ENCODE results near the gene RTL9. TPM values are rescaled to one million over a fixed set of nuclear protein-coding genes. Genes with fewer than 3 reads are reported as not detected.

The RTL9 gene
- total RNA-seq, 1 donor from 2014 or later: not detected

DNA sequence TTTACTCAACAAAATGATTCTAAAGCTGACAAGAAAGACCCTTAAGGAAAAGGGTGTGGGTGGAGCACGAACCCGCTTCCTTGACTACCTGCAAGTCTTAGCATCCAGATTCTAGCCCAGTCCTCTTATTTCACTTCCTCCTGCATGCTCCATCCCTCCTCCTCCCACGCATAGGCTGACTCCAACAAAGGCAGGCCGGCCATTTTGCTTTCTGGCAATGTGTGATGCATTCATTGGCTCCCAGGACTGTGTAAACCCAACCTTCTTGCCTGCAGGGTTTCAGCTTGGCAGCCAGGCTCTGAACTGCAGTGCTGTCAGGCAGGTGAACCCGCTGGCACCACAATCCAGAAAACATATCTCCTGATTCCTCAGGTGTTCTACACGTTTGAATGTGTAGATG, 39.3 kb downstream of the RTL9 start:
- no peak overlapping the region for H3K4me3 ChIP-seq (ENCODE audit: low read depth, low read length)
- TF ChIP-seq, protein P1, sequence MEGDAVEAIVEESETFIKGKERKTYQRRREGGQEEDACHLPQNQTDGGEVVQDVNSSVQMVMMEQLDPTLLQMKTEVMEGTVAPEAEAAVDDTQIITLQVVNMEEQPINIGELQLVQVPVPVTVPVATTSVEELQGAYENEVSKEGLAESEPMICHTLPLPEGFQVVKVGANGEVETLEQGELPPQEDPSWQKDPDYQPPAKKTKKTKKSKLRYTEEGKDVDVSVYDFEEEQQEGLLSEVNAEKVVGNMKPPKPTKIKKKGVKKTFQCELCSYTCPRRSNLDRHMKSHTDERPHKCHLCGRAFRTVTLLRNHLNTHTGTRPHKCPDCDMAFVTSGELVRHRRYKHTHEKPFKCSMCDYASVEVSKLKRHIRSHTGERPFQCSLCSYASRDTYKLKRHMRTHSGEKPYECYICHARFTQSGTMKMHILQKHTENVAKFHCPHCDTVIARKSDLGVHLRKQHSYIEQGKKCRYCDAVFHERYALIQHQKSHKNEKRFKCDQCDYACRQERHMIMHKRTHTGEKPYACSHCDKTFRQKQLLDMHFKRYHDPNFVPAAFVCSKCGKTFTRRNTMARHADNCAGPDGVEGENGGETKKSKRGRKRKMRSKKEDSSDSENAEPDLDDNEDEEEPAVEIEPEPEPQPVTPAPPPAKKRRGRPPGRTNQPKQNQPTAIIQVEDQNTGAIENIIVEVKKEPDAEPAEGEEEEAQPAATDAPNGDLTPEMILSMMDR (conservative IDR thresholded peaks at IDR 0.05; ENCODE audit: low read depth, low read length): no peak
- no peak for DNase-seq (ENCODE audit: low read depth)

GRCh38 chrX:110399497-110399896, 40.8 kb downstream of the RTL9 start:
- TF ChIP-seq, protein P1 (conservative IDR thresholded peaks at IDR 0.05; ENCODE audit: low read depth, low read length): no peak
- DNase-seq (ENCODE audit: low read depth): peak; percentile 55
- H3K4me3 ChIP-seq (ENCODE audit: low read depth, low read length): no peak overlapping the region

- TF ChIP-seq, protein P1 (conservative IDR thresholded peaks at IDR 0.05; ENCODE audit: low read depth, low read length): no peak
- H3K4me3 ChIP-seq (ENCODE audit: low read depth, low read length): no peak overlapping the region
- no peak for DNase-seq (ENCODE audit: low read depth)
These were observed 41.3 kb downstream of the RTL9 start for GRCh38 chrX:110399966-110400365.

GRCh38 chrX:110401135-110401534, 42.5 kb downstream of the RTL9 start:
- TF ChIP-seq, protein P1 (conservative IDR thresholded peaks at IDR 0.05; ENCODE audit: low read depth, low read length): peak; percentile 27
- no peak overlapping the region for H3K4me3 ChIP-seq (ENCODE audit: low read depth, low read length)
- DNase-seq (ENCODE audit: low read depth): no peak

- H3K4me3 ChIP-seq (ENCODE audit: low read depth, low read length): no peak overlapping the region
- DNase-seq (ENCODE audit: low read depth): no peak
- TF ChIP-seq, protein P1 (conservative IDR thresholded peaks at IDR 0.05; ENCODE audit: low read depth, low read length): no peak
These were observed 43.6 kb downstream of the RTL9 start for GRCh38 chrX:110402091-110402849.

- no peak for DNase-seq (ENCODE audit: low read depth)
- TF ChIP-seq, protein P1 (conservative IDR thresholded peaks at IDR 0.05; ENCODE audit: low read depth, low read length): no peak
- no peak overlapping the region for H3K4me3 ChIP-seq (ENCODE audit: low read depth, low read length)
These were observed 44.2 kb downstream of the RTL9 start for GRCh38 chrX:110402850-110403221.
